PFSK-1 (cell line): ENCODE results near the gene SSPN.

Experiments
- FOXP2 ChIP-seq: optimal IDR thresholded peaks from 2 replicates; pipeline ENCODE3; 2011; ENCODE audit warnings: borderline replicate concordance, control low read depth, inconsistent platforms; ENCODE audit not compliant: insufficient read depth; ENCODE audit errors: extremely low read length, extremely low read depth
- POLR2AphosphoS5 ChIP-seq: IDR thresholded peaks from 2 replicates; pipeline ENCODE4 v1.6.1; 2012; ENCODE audit warnings: low read depth, mild to moderate bottlenecking, control low read depth, low read length, moderate library complexity
- REST ChIP-seq, 2 experiments: IDR thresholded peaks; 2 replicates each; pipeline versions ENCODE4 v1.6.1 to v1.8.0; 2011 to 2012; ENCODE audit warnings: low read depth in 2 of 2, low read length in 2 of 2, control low read depth in 1 of 2, inconsistent platforms in 1 of 2, mild to moderate bottlenecking in 1 of 2, moderate library complexity in 1 of 2; ENCODE audit not compliant: insufficient read depth in 1 of 2
- SIN3A ChIP-seq: IDR thresholded peaks from 2 replicates; pipeline ENCODE4 v1.6.1; 2012; ENCODE audit warnings: mild to moderate bottlenecking, low read length, moderate library complexity, borderline replicate concordance; ENCODE audit not compliant: insufficient read depth
- TAF1 ChIP-seq: IDR thresholded peaks from 2 replicates; pipeline ENCODE4 v1.6.1; 2012; ENCODE audit warnings: low read length, control low read depth, borderline replicate concordance; ENCODE audit not compliant: insufficient read depth

The SSPN gene

DNA sequence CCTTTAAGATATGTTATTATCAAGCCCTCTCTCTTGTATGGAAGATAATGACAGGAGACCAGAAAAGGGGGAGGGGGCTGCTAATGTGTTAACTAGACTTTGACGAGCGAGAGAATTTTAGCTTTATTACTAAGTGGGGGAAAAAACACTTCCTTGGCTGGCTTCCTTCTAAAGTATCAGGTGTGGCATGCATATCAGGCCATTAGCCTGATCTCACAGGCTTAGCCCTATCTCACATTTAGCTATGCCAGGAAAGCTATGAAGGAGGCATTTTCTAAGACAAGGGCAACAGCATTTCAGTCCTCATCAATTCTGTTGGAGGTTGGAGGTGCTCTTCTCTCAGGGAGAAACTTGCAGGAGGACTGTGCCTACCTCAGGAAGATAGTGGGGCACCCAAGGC, 9.9 kb downstream of the SSPN start:
- no peak for TF ChIP-seq SIN3A
- TF ChIP-seq TAF1 = no peak
- no peak for TF ChIP-seq REST (IDR thresholded peaks at IDR 0.05; ENCODE audit: insufficient read depth in 1 of 2, low read depth in 2 of 2, low read length in 2 of 2)
- TF ChIP-seq FOXP2 = no peak
- TF ChIP-seq POLR2AphosphoS5 = no peak

GRCh38 chr12:26205941-26206340, 10.6 kb downstream of the SSPN start:
- TF ChIP-seq REST (IDR thresholded peaks at IDR 0.05; ENCODE audit: insufficient read depth in 1 of 2, low read depth in 2 of 2, low read length in 2 of 2) (no peak), FOXP2 (no peak)

DNA sequence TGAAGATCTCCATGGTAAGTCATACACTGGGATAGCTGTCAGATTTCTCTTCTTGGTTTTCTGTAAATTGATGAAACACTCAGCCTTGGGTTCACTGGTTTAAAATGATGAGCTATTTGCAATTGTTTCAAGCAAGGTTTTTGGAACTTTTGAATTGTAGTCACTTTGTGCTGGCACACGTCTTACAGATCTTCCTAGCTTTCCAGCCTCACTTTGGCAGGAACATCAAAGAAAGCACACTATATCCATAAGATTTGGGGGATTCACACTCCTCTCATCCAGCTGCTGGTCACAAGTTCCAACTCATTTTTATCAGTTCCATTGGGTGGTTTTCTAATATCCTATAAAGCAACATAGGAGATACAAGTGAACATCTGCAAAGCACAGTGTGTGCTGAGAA, 16.0 kb downstream of the SSPN start:
- TF ChIP-seq TAF1 (no peak), FOXP2 (no peak), SIN3A (no peak), REST (IDR thresholded peaks at IDR 0.05; ENCODE audit: insufficient read depth in 1 of 2, low read depth in 2 of 2, low read length in 2 of 2) (no peak), POLR2AphosphoS5 (no peak)

DNA sequence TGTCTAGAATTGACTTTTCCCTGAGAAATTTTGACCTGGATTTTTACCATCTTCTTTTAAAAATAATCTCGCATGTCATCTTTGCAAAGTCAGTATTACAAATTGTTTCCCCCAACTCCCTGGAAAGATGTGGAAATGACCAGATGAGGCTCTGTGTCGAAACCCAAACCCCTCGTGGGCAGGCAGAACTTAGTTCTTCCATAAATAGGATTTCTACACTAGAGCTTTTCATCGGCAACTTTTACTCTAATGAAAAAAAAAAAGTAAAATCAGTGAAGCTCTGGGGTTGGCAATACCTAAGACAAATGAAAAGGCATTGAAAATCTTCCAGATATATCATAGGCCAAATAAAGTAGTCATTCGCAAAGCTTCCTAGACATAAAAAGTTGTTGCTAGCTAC, 17.0 kb downstream of the SSPN start:
- TF ChIP-seq SIN3A (no peak), TAF1 (no peak), POLR2AphosphoS5 (no peak)

DNA sequence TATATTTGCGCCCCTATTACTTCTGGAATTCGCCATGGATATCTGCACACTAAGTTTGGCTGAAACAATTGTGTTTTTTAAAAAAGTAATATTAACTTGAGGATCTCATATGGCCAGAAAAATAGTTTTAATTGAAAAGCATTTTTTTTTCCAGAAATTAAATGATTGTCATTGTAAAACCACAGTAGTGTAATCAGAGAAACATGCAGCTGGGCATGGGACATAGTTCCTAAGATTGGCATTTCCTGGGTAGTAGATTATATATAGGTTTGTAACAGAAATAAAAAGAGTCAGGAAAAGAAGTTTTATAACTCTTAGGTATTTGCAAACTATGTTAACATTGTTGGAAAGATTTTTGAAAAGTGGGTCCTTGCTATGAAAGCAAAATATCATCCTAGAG, 17.6 kb downstream of the SSPN start:
- TF ChIP-seq SIN3A = no peak
- no peak for TF ChIP-seq TAF1
- TF ChIP-seq REST (IDR thresholded peaks at IDR 0.05; ENCODE audit: insufficient read depth in 1 of 2, low read depth in 2 of 2, low read length in 2 of 2) = no peak
- no peak for TF ChIP-seq POLR2AphosphoS5
- no peak for TF ChIP-seq FOXP2

- no peak for TF ChIP-seq POLR2AphosphoS5
- no peak for TF ChIP-seq FOXP2
- no peak for TF ChIP-seq TAF1
- no peak for TF ChIP-seq SIN3A
These were observed 18.7 kb downstream of the SSPN start for GRCh38 chr12:26214121-26214520.
